HG03196 (cell line): Measurements from ENCODE around the gene LRRN2.

Source experiments
- ATAC-seq: cut with Tn5 transposase; IDR thresholded peaks from one replicate; pipeline ENCODE4 v1.9.1; 2021; ENCODE audit not compliant: unreplicated experiment

Gene LRRN2

GRCh38 chr1:204664384-204664651, 21.2 kb downstream of the LRRN2 start:
- ATAC-seq, result no peak

GRCh38 chr1:204663644-204664383, 21.7 kb downstream of the LRRN2 start:
- ATAC-seq, result no peak

DNA sequence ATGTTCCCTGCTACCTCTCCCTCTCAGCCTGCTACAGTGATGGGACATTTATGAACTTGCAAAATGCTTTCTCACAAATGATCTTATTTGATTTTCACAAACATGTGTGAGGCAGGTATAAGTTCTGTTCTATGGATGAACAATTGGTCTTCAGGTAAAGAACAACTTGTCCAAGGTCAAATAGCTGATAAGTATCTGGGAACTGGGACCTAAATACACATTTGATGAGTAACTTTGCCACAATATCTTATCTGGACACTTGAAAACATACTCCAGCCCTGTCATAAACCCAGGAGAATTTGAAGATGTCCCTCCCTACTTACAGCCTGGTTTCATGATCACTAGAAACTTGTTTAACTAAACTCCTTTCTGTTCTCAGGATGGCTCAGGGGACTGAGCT, 23.0 kb downstream of the LRRN2 start:
- ATAC-seq, result no peak

DNA sequence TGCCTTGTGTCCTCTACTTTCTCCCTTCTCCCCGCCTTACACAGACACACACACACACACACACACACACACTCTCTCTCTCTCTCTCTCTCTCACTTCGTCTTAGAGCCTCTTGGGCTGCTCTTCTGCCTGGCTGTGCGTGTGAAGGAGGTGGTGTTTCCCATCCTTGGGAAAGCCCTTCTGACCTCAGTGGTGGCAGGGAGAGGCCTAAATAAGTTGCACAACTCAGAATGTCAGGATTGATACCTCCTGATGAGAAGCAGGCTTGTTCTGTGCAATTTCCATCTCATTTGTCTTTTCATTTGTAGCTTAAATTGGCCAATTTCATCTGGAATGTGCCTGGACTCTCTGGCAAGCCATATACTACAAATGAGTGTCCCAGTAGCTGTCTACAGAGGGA, 25.0 kb downstream of the LRRN2 start:
- ATAC-seq, result no peak

DNA sequence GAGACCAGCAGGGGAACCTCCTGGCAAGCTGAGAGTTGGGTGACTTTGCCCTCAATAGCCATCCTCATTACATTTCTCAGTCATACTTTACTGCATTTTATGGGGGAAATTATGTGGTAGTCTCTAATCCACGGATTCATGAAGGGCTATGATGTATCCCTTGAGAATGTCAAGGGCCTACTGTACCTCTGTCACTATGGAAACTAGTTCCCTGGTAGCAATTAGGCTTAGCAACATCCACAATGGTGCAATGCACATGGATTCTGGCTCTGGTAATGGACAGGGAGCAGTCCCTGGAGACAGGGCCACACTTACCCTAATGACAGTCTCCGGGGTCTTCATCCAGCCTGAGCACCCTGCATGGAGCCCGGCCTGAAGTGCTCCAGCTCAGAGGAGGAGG, 26.5 kb downstream of the LRRN2 start:
- ATAC-seq, result no peak

- no peak for ATAC-seq
These were observed 27.2 kb downstream of the LRRN2 start for GRCh38 chr1:204658295-204658694.

DNA sequence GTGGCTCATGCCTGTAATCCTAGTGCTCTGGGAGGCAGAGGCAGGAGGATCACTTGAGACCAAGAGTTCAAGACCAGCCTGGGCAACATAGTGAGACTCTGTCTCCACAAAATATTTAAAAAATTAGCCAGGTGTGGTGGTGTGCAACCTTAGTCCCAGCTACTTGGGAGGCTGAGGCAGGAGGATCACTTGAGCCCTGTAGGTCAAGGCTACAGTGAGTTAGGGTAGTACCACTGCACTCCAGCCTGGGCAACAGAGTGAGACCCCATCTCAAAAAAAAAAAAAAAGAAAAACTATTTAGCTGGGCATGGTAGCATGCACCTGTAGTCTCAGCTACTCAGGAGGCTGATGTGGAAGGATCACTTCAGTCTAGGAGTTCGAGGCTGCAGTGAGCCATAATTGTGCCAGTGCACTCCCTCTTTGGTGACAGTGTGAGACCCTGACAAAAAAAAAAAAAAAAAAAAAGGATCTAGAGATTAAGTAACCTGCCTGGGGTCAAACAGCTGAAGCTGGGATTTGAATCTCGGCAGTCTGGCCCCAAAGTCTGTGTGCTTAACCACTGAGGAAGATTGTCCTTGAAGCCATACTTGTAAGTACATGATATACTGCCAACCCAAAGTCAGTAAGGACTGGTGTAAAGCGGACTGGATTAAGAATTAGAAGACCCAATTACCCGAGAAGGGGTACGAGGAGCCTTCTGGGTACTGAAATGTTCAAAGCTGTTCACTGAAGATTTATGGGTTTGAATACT, 31.8 kb downstream of the LRRN2 start:
- no peak for ATAC-seq

DNA sequence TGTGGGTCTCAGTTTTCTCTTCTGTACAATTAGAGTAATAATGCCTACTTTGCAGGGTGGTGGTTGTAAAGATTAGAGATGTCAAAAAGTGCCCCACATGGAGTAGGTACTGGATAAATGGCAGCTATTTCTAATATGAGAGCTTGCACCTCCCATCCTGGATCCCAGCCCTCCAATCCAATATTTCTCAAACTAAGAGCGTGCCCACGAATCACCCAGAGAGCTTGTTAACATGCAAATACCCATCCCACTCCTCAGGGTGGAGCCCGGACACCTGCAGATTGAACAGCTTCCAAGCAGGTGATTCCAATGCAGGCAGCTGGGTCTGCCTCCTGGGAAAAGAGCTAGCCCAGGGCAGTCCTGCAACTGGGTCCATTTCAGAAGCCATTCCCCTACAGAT, 33.0 kb downstream of the LRRN2 start:
- no peak for ATAC-seq

- ATAC-seq, result no peak
These were observed 33.6 kb downstream of the LRRN2 start for GRCh38 chr1:204651843-204652421.

- no peak for ATAC-seq
These were observed 34.5 kb downstream of the LRRN2 start for GRCh38 chr1:204650911-204651570.

DNA sequence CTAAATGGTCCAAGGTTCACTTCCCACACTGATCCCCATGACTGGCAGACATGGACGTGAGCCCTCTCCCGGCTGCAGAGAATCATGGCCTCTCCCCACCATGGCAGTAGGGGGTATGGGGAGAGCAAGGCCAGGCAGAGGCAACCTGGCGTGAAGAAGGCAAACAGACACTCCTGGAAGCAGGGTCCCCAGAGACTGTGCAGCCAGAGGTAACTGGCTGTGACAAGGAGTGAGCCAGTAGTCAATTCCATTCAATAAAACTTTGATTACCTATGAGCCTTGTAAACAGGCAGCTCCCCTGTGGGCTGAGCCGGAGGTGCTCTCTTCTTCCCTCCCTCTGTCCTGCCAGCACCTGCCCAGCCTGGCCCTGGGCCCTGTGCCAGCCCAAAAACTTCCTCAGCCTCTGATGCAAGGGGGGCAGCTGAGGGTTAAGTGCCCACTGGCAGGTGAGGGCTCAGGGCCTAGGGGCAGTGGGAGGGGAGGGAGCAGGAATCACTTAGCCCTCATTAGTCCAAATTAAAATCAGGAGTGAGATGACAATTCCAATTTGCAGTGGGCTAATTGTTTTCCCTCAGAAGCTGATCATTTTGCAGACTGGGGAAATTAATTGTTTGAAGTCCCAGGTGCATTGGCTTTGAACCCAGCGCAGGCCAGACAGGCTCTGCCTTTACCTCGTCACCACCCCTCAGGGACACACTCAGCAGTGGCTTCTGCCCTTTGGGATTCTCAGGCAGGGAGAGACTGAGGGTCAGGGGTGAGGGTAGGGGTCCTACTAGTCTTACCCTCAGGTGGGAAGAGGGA, 35.6 kb downstream of the LRRN2 start:
- ATAC-seq, result no peak

DNA sequence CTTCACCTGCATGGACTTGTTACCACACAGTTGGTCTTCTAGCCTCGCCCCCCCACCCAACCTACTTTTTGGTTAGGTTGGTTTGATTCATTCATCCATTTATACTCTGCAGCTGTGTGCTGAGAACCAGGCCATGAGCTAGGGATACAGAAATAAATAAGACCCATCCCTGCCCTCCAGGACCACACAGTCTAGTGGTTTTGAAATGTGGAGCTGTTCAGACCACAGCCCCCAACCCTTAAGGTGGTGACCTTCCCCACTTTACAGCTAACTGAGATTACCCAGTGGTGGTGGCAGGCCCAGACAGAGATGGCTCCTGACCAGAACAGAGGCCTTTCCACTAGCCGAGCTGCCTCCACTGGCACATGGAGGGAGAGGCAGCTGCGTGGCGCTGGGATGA, 37.0 kb downstream of the LRRN2 start:
- ATAC-seq, result no peak

DNA sequence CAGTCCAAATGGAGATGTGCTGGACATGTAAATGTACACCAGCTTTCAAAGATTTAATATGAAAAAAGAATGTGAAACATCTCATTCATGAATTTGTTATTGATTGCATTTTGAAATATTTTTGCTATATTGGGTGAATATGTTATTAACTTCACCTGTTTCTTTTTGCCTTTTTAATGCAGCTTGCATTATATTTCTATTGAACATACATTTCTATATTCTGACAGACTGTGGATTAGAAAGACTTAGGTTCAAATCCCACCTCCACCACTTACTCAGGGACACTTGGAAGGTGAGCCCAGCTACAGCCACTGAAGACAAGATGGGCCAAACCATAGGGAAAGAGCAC, 37.8 kb downstream of the LRRN2 start:
- no peak for ATAC-seq

DNA sequence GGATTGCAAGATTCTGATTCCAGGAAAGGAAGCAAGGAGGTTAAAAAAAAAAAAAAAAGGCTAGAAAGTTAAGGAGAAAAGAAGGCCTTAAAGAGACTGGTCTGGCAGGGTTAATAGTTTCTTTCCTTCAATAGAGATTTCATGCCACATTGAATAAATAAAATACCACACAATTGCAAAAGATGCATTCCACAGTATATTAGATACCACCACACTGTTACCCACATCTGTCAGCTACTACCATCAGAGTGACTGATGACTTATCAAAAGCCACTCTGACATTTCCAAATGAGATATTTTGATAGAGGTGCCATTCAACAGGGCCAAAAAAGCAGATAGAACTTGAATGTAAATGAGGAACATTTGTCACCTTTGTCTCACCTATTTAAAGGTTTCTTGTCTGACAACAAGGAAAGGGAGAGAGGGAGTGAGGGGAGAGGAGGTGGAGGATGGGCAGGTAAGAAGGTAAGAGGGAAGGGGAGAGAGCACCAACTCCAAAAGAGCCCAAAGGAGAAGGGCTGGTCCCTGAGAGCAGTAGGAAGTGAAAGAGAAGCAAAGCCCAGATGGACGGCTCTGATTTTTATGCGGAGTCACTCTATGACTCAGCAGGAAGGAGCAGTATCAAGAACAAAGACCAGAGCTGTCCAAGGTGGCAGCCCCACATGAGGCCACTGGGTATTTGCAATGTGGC, 38.3 kb downstream of the LRRN2 start:
- no peak for ATAC-seq

- ATAC-seq, result no peak
These were observed 39.9 kb downstream of the LRRN2 start for GRCh38 chr1:204645666-204646065.

- ATAC-seq, result no peak
These were observed 40.3 kb downstream of the LRRN2 start for GRCh38 chr1:204645251-204645650.

GRCh38 chr1:204643503-204643902, 42.0 kb downstream of the LRRN2 start:
- ATAC-seq, result no peak

- ATAC-seq, result no peak
These were observed 43.6 kb downstream of the LRRN2 start for GRCh38 chr1:204641936-204642335.

DNA sequence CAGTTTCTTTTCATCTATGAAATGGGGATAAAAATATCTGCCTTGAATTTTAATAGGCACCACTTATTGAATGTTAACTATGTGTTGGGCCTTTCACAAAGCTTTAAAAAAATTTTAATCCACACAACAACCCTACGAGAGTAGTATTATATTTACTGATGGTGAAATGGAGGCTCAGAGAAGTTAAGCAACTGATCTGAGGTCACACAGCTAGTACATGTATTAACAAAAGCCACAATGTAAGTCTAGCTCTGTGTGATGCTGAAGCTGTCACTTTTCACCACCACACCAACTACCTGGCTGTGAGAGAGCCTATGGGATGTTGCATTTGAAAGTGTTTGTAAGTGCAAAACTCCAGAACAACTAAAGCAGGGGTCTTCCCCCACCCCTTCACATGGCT, 44.1 kb downstream of the LRRN2 start:
- no peak for ATAC-seq

DNA sequence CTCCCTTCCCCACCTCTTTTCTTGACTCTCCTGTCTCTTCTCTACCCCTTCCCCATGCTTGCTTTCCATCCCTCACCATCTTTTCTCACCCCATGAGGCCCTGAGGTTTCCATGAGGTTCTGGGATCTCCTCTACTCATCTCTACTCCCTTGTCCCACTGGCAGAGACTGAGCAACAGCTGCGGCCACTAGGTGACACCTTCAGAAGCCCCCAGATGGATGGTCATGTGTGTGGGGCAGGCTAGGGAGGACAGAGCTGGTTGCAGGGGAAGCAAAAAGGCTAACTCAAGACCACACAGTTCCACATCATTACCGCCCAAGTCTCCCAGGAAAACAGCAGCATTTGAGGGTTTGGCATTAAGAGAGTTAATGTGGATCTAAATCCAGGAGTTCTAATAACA, 45.0 kb downstream of the LRRN2 start:
- ATAC-seq, result no peak
